Transverse colon (tissue), 4 donors: Measurements from ENCODE around the gene STK31.

ENCODE experiments used
- CTCF ChIP-seq, 5 experiments: fragments of 200-600 bp in 3 of 5; fragments of 450-650 bp in 2 of 5; sonication (generic) in 3 of 5; IDR thresholded peaks; 1 replicate in 2 of 5; 2 replicates in 3 of 5; pipeline ENCODE4 v1.5.1; 2016 to 2017; ENCODE audit warnings: antibody characterized with exemption in 5 of 5, inconsistent platforms in 3 of 5, mild to moderate bottlenecking in 2 of 5, moderate library complexity in 1 of 5
- EP300 ChIP-seq: sonication (generic); formaldehyde crosslinking; IDR thresholded peaks from one replicate; pipeline ENCODE4 v1.6.1; 2017; ENCODE audit warnings: antibody characterized with exemption, low read depth
- POLR2A ChIP-seq: fragments of 450-650 bp; IDR thresholded peaks from one replicate; pipeline ENCODE4 v1.6.1; 2016; ENCODE audit warnings: antibody characterized with exemption, mild to moderate bottlenecking, moderate library complexity
- POLR2AphosphoS5 ChIP-seq, 3 donors: sonication (generic); formaldehyde crosslinking; IDR thresholded peaks; one replicate each; pipeline ENCODE4 v1.6.1; 2016; ENCODE audit warnings: antibody characterized with exemption in 3 of 3

GRCh38 chr7:23691320-23691719 is 18.7 kb upstream of the STK31 start:
- TF ChIP-seq CTCF (IDR thresholded peaks at IDR 0.05) (no peak), EP300 (no peak), POLR2A (no peak), POLR2AphosphoS5 (IDR thresholded peaks at IDR 0.05) (no peak)
